Rectal smooth muscle tissue (tissue), 1 donor: ENCODE data around the gene PTPN14.
"Not testable (repeated sequence)": the region's sequence is repeated elsewhere in the genome, so short reads cannot be mapped to it uniquely, and the experiment has no call there.

ENCODE experiments used
- H3K27ac ChIP-seq: one replicate; pipeline ENCODE4 v1.7.0; 2013; ENCODE audit warnings: low read depth, low read length, inconsistent platforms
- H3K27me3 ChIP-seq: one replicate; pipeline ENCODE4 v1.7.0; 2013; ENCODE audit warnings: low read length; ENCODE audit not compliant: control insufficient read depth, insufficient read depth
- H3K36me3 ChIP-seq: one replicate; pipeline ENCODE4 v1.7.0; 2013; ENCODE audit warnings: low read length; ENCODE audit not compliant: control insufficient read depth, insufficient read depth
- H3K4me1 ChIP-seq: one replicate; pipeline ENCODE4 v1.7.0; 2013; ENCODE audit warnings: low read length; ENCODE audit not compliant: control insufficient read depth, insufficient read depth
- H3K4me3 ChIP-seq: one replicate; pipeline ENCODE4 v1.7.0; 2013; ENCODE audit warnings: low read length
- H3K9ac ChIP-seq: one replicate; pipeline ENCODE4 v1.7.0; 2013; ENCODE audit warnings: low read length

Gene PTPN14

GRCh38 chr1:214581785-214582184 lies 30.4 kb upstream of the PTPN14 start:
- Histone ChIP-seq H3K36me3 (no peaks in the 10 kb centered on the region), H3K9ac (no peak overlapping the region), H3K27ac (no peak overlapping the region), H3K4me1 (no peaks in the 10 kb centered on the region), H3K27me3 (no peaks in the 10 kb centered on the region), H3K4me3 (no peak overlapping the region)

GRCh38 chr1:214579183-214579582 lies 27.8 kb upstream of the PTPN14 start:
- Histone ChIP-seq H3K27me3 (no peaks in the 10 kb centered on the region), H3K4me1 (peaks cover 1% of the 10 kb centered on the region), H3K27ac (no peak overlapping the region), H3K9ac (no peak overlapping the region), H3K36me3 (no peaks in the 10 kb centered on the region), H3K4me3 (no peak overlapping the region)

- not testable (repeated sequence) for H3K9ac ChIP-seq, H3K27ac ChIP-seq, H3K4me1 ChIP-seq, H3K36me3 ChIP-seq, H3K4me3 ChIP-seq, H3K27me3 ChIP-seq
Measured at GRCh38 chr1:214576120-214576519, 24.7 kb upstream of the PTPN14 start.

- Histone ChIP-seq H3K27ac (peak overlapping the region; percentile 37), H3K4me3 (no peak overlapping the region), H3K27me3 (no peaks in the 10 kb centered on the region), H3K36me3 (no peaks in the 10 kb centered on the region), H3K4me1 (peaks cover 4% of the 10 kb centered on the region), H3K9ac (no peak overlapping the region)
Measured at GRCh38 chr1:214574598-214575411, 23.4 kb upstream of the PTPN14 start.

- H3K9ac ChIP-seq, result no peak overlapping the region
- H3K27ac ChIP-seq, result peak overlapping the region; percentile 37
- no peak overlapping the region for H3K4me3 ChIP-seq
- no peaks in the 10 kb centered on the region for H3K27me3 ChIP-seq
- no peaks in the 10 kb centered on the region for H3K36me3 ChIP-seq
- H3K4me1 ChIP-seq, result peaks cover 4% of the 10 kb centered on the region
Measured at GRCh38 chr1:214573386-214574318, 22.2 kb upstream of the PTPN14 start.

- Histone ChIP-seq H3K4me3 (no peak overlapping the region), H3K9ac (no peak overlapping the region), H3K36me3 (no peaks in the 10 kb centered on the region)
Measured at GRCh38 chr1:214571281-214571680, 19.9 kb upstream of the PTPN14 start.

GRCh38 chr1:214570442-214570841 lies 19.0 kb upstream of the PTPN14 start:
- no peak overlapping the region for H3K4me3 ChIP-seq
- H3K36me3 ChIP-seq, result no peaks in the 10 kb centered on the region
- peaks cover 4% of the 10 kb centered on the region for H3K4me1 ChIP-seq
- no peaks in the 10 kb centered on the region for H3K27me3 ChIP-seq
- no peak overlapping the region for H3K9ac ChIP-seq
- no peak overlapping the region for H3K27ac ChIP-seq

More at GRCh38 chr1:214571281-214571680, 19.9 kb upstream of the PTPN14 start:
- Histone ChIP-seq H3K27me3 (no peaks in the 10 kb centered on the region), H3K27ac (no peak overlapping the region), H3K4me1 (peaks cover 4% of the 10 kb centered on the region)

- Histone ChIP-seq H3K27me3 (no peaks in the 10 kb centered on the region), H3K36me3 (no peaks in the 10 kb centered on the region), H3K4me3 (no peak overlapping the region), H3K9ac (no peak overlapping the region), H3K4me1 (peaks cover 4% of the 10 kb centered on the region), H3K27ac (no peak overlapping the region)
Measured at GRCh38 chr1:214569357-214570004, 18.1 kb upstream of the PTPN14 start.

- no peaks in the 10 kb centered on the region for H3K27me3 ChIP-seq
- no peak overlapping the region for H3K4me3 ChIP-seq
- no peak overlapping the region for H3K27ac ChIP-seq
- no peaks in the 10 kb centered on the region for H3K4me1 ChIP-seq
- no peak overlapping the region for H3K9ac ChIP-seq
- H3K36me3 ChIP-seq, result no peaks in the 10 kb centered on the region
Measured at GRCh38 chr1:214568328-214568727, 16.9 kb upstream of the PTPN14 start.

GRCh38 chr1:214567481-214567980 lies 16.1 kb upstream of the PTPN14 start:
- H3K36me3 ChIP-seq, result no peaks in the 10 kb centered on the region
- H3K27me3 ChIP-seq, result no peaks in the 10 kb centered on the region

GRCh38 chr1:214566158-214567104 lies 15.0 kb upstream of the PTPN14 start:
- Histone ChIP-seq H3K27ac (no peak overlapping the region), H3K36me3 (no peaks in the 10 kb centered on the region), H3K27me3 (no peaks in the 10 kb centered on the region), H3K9ac (no peak overlapping the region), H3K4me1 (no peaks in the 10 kb centered on the region), H3K4me3 (no peak overlapping the region)

More at GRCh38 chr1:214567481-214567980, 16.1 kb upstream of the PTPN14 start:
- Histone ChIP-seq H3K4me3 (no peak overlapping the region), H3K9ac (no peak overlapping the region), H3K4me1 (no peaks in the 10 kb centered on the region), H3K27ac (no peak overlapping the region)
